Measurements from ENCODE around the gene FAM168B.

FAM168B gene

GRCh38 chr2:131058920-131059319 lies 34.3 kb downstream of the FAM168B start:
- TF ChIP-seq CTCF (IDR thresholded peaks at IDR 0.05; ENCODE audit: insufficient read depth, missing control alignments) = no peak
- FAIRE-seq (no peak), DNase-seq (ENCODE audit: insufficient read length, low spot score) (no peak)

- no peak for DNase-seq (ENCODE audit: insufficient read length, low spot score)
- FAIRE-seq = no peak
- no peak for TF ChIP-seq CTCF (IDR thresholded peaks at IDR 0.05; ENCODE audit: insufficient read depth, missing control alignments)
These were observed 34.9 kb downstream of the FAM168B start for GRCh38 chr2:131058214-131058843.

GRCh38 chr2:131056932-131057287 lies 36.4 kb downstream of the FAM168B start:
- FAIRE-seq (no peak), DNase-seq (ENCODE audit: insufficient read length, low spot score) (no peak)
- TF ChIP-seq CTCF (IDR thresholded peaks at IDR 0.05; ENCODE audit: insufficient read depth, missing control alignments) = no peak

- DNase-seq (ENCODE audit: insufficient read length, low spot score) (no peak), FAIRE-seq (no peak)
- no peak for TF ChIP-seq CTCF (IDR thresholded peaks at IDR 0.05; ENCODE audit: insufficient read depth, missing control alignments)
These were observed 36.9 kb downstream of the FAM168B start for GRCh38 chr2:131056204-131056931.

- no peak for TF ChIP-seq CTCF (IDR thresholded peaks at IDR 0.05; ENCODE audit: insufficient read depth, missing control alignments)
- DNase-seq (ENCODE audit: insufficient read length, low spot score) (no peak), FAIRE-seq (no peak)
These were observed 37.8 kb downstream of the FAM168B start for GRCh38 chr2:131055169-131056065.

- DNase-seq (ENCODE audit: insufficient read length, low spot score) (no peak), FAIRE-seq (no peak)
- no peak for TF ChIP-seq CTCF (IDR thresholded peaks at IDR 0.05; ENCODE audit: insufficient read depth, missing control alignments)
These were observed 38.8 kb downstream of the FAM168B start for GRCh38 chr2:131054488-131054887.

All from D721Med (cell line).